OCI-LY3 (cell line): ENCODE results near the gene ZCCHC10.
"Not testable (repeated sequence)": the region's sequence is repeated elsewhere in the genome, so short reads cannot be mapped to it uniquely, and the experiment has no call there.

Source experiments
- H2AFZ ChIP-seq: fragments of 200-600, 300-600 bp; shearing (Covaris generic); 2 replicates; pipeline ENCODE4 v1.6.0; 2014; ENCODE audit warnings: antibody characterized with exemption, low read depth, low read length
- H3K27ac ChIP-seq: fragments of 200-600, 300-600 bp; sonication (generic); 2 replicates; pipeline ENCODE4 v1.5.1; 2014; ENCODE audit warnings: mild to moderate bottlenecking, low read length, moderate library complexity, mixed read lengths
- H3K27me3 ChIP-seq: fragments of 200-600, 300-600 bp; sonication (generic); 2 replicates; pipeline ENCODE4 v1.6.1; 2014; ENCODE audit warnings: low read depth, low read length, mixed read lengths
- H3K36me3 ChIP-seq: fragments of 200-600, 300-600 bp; sonication (generic); replicated peaks from 2 replicates; pipeline ENCODE3; 2014; ENCODE audit warnings: low read depth, low read length, mixed read lengths
- H3K4me1 ChIP-seq: fragments of 300-600, 200-600 bp; sonication (generic); 2 replicates; pipeline ENCODE4 v1.6.1; 2014; ENCODE audit warnings: low read length, mixed read lengths
- H3K4me2 ChIP-seq: fragments of 200-600, 300-600 bp; sonication (generic); 2 replicates; pipeline ENCODE4 v1.6.1; 2014; ENCODE audit warnings: low read length, mixed read lengths
- H3K4me3 ChIP-seq: fragments of 300-600, 200-600 bp; sonication (generic); 2 replicates; pipeline ENCODE4 v1.5.1; 2014; ENCODE audit warnings: antibody characterized with exemption, mild to moderate bottlenecking, low read length, moderate library complexity
- H3K79me2 ChIP-seq: fragments of 300-600, 200-600 bp; shearing (Covaris generic); 2 replicates; pipeline ENCODE4 v1.6.1; 2014; ENCODE audit warnings: mild to moderate bottlenecking, low read length, mixed read lengths
- H3K9ac ChIP-seq: fragments of 300-600, 200-600 bp; shearing (Covaris generic); 2 replicates; pipeline ENCODE4 v1.6.0; 2014; ENCODE audit warnings: mild to moderate bottlenecking, low read length, moderate library complexity
- H3K9me3 ChIP-seq: fragments of 200-600, 300-600 bp; shearing (Covaris generic); 2 replicates; pipeline ENCODE4 v1.6.1; 2014; ENCODE audit warnings: low read length, mixed read lengths; ENCODE audit not compliant: insufficient read depth
- H4K20me1 ChIP-seq: fragments of 200-600, 300-600 bp; sonication (generic); 2 replicates; pipeline ENCODE4 v1.6.1; 2016; ENCODE audit warnings: low read length, mixed read lengths; ENCODE audit not compliant: insufficient read depth
- CTCF ChIP-seq: fragments of 200-600, 300-600 bp; sonication (generic); IDR thresholded peaks from 2 replicates; pipeline ENCODE4 v1.5.1; 2014; ENCODE audit warnings: antibody characterized with exemption, low read length, low read depth
- EZH2phosphoT487 ChIP-seq: fragments of 200-600 bp; shearing (Covaris generic); IDR thresholded peaks from 2 replicates; pipeline ENCODE4 v1.6.1; 2018; ENCODE audit warnings: antibody characterized with exemption, mixed run types, low read depth

ZCCHC10 gene

GRCh38 chr5:132962429-132963021 lies 63.8 kb downstream of the ZCCHC10 start:
- 0 out of 2 replicates have a peak overlapping the region, but pooled peaks have one; percentile 19 for H2AFZ ChIP-seq
- no peaks in the 10 kb centered on the region for H3K36me3 ChIP-seq
- no peaks in the 10 kb centered on the region for H3K9me3 ChIP-seq
- peak overlapping the region; percentile 47 for H3K27ac ChIP-seq
- TF ChIP-seq CTCF (no peak), EZH2phosphoT487 (no peak)
- H3K79me2 ChIP-seq, result peaks cover 56% of the 10 kb centered on the region
- H3K4me3 ChIP-seq, result peak overlapping the region; percentile 90
- H3K4me1 ChIP-seq, result peaks cover 11% of the 10 kb centered on the region; the same call in 1 of the 2 replicates
- peaks cover 17% of the 10 kb centered on the region for H4K20me1 ChIP-seq
- H3K4me2 ChIP-seq, result peak overlapping the region; percentile 81
- peak overlapping the region; percentile 82 for H3K9ac ChIP-seq
- no peaks in the 10 kb centered on the region for H3K27me3 ChIP-seq

DNA sequence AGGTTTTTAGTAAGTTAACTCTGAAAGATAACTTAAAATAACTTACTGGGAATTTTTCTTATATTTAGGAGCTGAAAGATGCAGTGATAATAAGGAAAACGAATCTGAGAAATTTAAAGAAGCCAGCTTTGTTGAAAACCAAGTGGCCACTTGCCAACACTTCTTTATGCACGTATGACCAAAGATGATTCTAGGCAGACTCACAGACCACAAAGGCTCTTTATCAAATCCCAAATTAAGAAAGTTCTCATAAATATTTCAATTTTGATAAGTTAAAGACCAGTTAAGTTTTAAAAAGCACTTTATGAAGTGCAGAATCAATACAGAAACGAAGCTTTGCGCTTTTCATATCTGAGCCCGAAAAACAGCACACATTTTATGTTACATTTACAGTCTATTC lies 64.5 kb downstream of the ZCCHC10 start:
- Histone ChIP-seq H4K20me1 (peaks cover 17% of the 10 kb centered on the region), H3K36me3 (no peaks in the 10 kb centered on the region), H3K9ac (peak overlapping the region; percentile 82), H3K27ac (no peak overlapping the region), H3K27me3 (no peaks in the 10 kb centered on the region), H3K4me2 (peak overlapping the region; percentile 81), H3K4me3 (peak overlapping the region; percentile 90), H3K79me2 (peaks cover 62% of the 10 kb centered on the region), H3K4me1 (peaks cover 11% of the 10 kb centered on the region; the same call in 1 of the 2 replicates), H2AFZ (no peak overlapping the region), H3K9me3 (no peaks in the 10 kb centered on the region)
- no peak for TF ChIP-seq CTCF
- no peak for TF ChIP-seq EZH2phosphoT487

GRCh38 chr5:132961123-132961815 lies 65.1 kb downstream of the ZCCHC10 start:
- peak overlapping the region; percentile 81 for H3K4me2 ChIP-seq
- peak overlapping the region; percentile 90; the same call in 1 of the 2 replicates for H3K4me3 ChIP-seq
- H4K20me1 ChIP-seq, result peaks cover 17% of the 10 kb centered on the region
- not testable (repeated sequence) for H2AFZ ChIP-seq, H3K27ac ChIP-seq, H3K27me3 ChIP-seq, H3K36me3 ChIP-seq, H3K9me3 ChIP-seq, H3K9ac ChIP-seq
- peaks cover 67% of the 10 kb centered on the region for H3K79me2 ChIP-seq
- peaks cover 11% of the 10 kb centered on the region; the same call in 1 of the 2 replicates for H3K4me1 ChIP-seq

DNA sequence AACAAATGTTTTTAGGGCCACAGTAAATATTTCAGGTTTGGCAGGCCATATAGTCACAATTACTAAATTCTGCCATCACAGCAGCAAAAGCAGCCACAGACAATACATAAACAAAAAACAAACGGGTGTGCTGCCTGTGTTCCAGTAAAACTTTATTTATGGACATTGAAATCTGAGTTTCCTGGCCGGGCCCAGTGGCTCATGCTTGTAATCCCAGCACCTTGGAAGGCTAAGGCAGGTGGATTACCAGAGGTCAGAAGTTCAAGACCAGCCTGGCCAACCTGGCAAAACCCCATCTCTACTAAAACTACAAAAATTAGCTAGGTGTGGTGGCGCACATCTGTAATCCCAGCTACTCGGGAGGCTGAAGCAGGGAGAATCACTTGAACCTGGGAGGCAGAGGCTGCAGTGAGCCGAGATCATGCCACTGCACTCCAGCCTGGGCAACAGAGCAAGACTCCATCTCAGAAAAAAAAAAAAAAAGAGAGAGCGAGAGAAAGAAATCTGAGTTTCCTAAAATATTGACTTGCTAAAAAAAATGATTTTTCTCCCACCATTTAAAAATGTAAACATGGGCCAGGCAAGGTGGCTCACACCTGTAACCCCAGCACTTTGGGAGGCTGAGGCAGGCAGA lies 70.1 kb downstream of the ZCCHC10 start:
- not testable (repeated sequence) for H3K9ac ChIP-seq, H3K36me3 ChIP-seq, H3K27ac ChIP-seq, H3K27me3 ChIP-seq, H3K9me3 ChIP-seq, H3K4me1 ChIP-seq, H3K4me3 ChIP-seq, H3K4me2 ChIP-seq, H2AFZ ChIP-seq
- Histone ChIP-seq H4K20me1 (peaks cover 28% of the 10 kb centered on the region), H3K79me2 (peaks cover 82% of the 10 kb centered on the region)

DNA sequence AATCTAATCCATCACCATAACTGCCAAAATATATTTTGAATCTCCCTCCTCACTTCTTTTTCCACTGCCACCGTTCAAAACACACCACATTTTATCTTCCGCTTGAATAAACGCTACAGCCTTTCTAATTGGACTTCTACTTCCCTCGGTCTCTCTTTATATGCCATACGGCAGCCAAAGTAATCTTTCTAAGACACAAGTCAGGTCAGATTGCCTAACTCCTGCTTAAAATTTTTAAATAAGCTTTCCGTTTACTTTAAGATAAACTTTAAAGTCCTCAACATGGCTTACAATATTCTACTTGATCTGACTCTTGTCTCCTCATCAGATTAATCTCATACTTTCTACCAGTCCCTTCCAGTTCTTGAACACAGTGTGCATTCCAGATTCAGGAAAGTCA lies 72.6 kb downstream of the ZCCHC10 start:
- peaks cover 68% of the 10 kb centered on the region for H3K79me2 ChIP-seq
- H3K27me3 ChIP-seq, result no peaks in the 10 kb centered on the region
- H4K20me1 ChIP-seq, result peaks cover 20% of the 10 kb centered on the region
- no peak overlapping the region for H2AFZ ChIP-seq
- no peak overlapping the region for H3K4me3 ChIP-seq
- H3K9me3 ChIP-seq, result no peaks in the 10 kb centered on the region
- H3K9ac ChIP-seq, result no peak overlapping the region
- no peak overlapping the region for H3K4me2 ChIP-seq
- H3K27ac ChIP-seq, result no peak overlapping the region
- no peaks in the 10 kb centered on the region for H3K36me3 ChIP-seq
- TF ChIP-seq CTCF (no peak), EZH2phosphoT487 (no peak)
- H3K4me1 ChIP-seq, result no peaks in the 10 kb centered on the region
